ENCODE measurements around the gene CCDC127. TPM values are rescaled to one million over a fixed set of nuclear protein-coding genes. Genes with fewer than 3 reads are reported as not detected.

Gene CCDC127
- total and polyA plus RNA-seq, 2 of the 4 experiments (the other 2 are of a cell fraction) = 3.2 to 3.9 TPM

DNA sequence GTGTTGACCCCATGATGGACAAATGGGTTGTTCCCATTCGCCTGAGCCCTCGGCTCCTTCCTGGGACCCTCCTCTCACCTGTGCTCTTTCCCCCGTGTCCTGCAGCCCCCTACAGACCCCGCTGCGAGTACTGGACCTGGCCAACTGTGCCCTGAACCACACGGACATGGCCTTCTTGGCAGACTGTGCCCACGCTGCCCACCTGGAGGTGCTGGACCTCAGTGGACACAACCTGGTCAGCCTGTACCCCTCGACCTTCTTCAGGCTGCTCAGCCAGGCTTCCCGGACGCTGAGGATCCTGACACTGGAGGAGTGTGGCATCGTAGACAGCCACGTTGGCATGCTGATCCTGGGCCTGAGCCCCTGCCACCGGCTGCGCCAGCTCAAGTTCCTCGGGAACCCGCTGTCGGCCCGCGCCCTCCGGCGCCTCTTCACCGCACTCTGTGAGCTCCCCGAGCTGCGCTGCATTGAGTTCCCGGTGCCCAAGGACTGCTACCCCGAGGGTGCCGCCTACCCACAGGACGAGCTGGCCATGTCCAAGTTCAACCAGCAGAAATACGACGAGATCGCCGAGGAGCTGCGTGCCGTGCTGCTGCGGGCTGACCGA, 23.2 kb downstream of the CCDC127 start:
- no peak overlapping the region for H3K56ac ChIP-seq (ENCODE audit: extremely low read depth, insufficient read depth, low read length)
- H3K27me3 ChIP-seq (ENCODE audit: control insufficient read depth, insufficient read depth, low read length) = peaks cover 12% of the 10 kb centered on the region; the same call in 1 of the 2 replicates
- no peak overlapping the region for H2AFZ ChIP-seq (replicated peaks; ENCODE audit: low read length, poor library complexity)
- no peak overlapping the region for H4K91ac ChIP-seq (ENCODE audit: insufficient read depth, low read depth, low read length)
- no peak overlapping the region for H3K23ac ChIP-seq (ENCODE audit: low read depth, low read length)
- no peaks in the 10 kb centered on the region; the same call in 1 of the 2 replicates for H4K20me1 ChIP-seq (ENCODE audit: insufficient read depth, low read length)
- H2BK5ac ChIP-seq (ENCODE audit: low read depth, low read length, poor library complexity, severe bottlenecking) = no peak overlapping the region
- peak overlapping the region; percentile 28; the same call in 1 of the 2 replicates for H2AK5ac ChIP-seq (ENCODE audit: low read depth, low read length)
- no peak overlapping the region for H3K4ac ChIP-seq (ENCODE audit: low read depth, low read length)
- H2BK20ac ChIP-seq (ENCODE audit: low read depth, low read length) = no peak overlapping the region
- in situ Hi-C loops (cut with MboI; ENCODE audit: low sequenced_read_pairs) (no loop called here), intact Hi-C loops (cut with micrococcal nuclease) (no loop called here), dilution Hi-C loops (cut with HindIII; ENCODE audit: low sequenced_read_pairs, unreplicated experiment) (no loop called here)
- DNase-seq (no peak), ATAC-seq (ENCODE audit: low read depth) (no peak)
- H3K9ac ChIP-seq (ENCODE audit: low read depth, low read length) = no peak overlapping the region
- TF ChIP-seq RCOR1 (IDR thresholded peaks at IDR 0.05; ENCODE audit: insufficient replicate concordance, low read length) = no peak
- no peak for TF ChIP-seq USF2 (IDR thresholded peaks at IDR 0.05; ENCODE audit: low read depth, low read length)
- no peak for TF ChIP-seq MAFK (IDR thresholded peaks at IDR 0.05; ENCODE audit: low read depth, low read length)
- TF ChIP-seq MAZ (IDR thresholded peaks at IDR 0.05; ENCODE audit: borderline replicate concordance, low read depth, low read length) = no peak
- no peak for TF ChIP-seq MXI1 (IDR thresholded peaks at IDR 0.05; ENCODE audit: borderline replicate concordance, low read depth, low read length)
- TF ChIP-seq, protein P1, sequence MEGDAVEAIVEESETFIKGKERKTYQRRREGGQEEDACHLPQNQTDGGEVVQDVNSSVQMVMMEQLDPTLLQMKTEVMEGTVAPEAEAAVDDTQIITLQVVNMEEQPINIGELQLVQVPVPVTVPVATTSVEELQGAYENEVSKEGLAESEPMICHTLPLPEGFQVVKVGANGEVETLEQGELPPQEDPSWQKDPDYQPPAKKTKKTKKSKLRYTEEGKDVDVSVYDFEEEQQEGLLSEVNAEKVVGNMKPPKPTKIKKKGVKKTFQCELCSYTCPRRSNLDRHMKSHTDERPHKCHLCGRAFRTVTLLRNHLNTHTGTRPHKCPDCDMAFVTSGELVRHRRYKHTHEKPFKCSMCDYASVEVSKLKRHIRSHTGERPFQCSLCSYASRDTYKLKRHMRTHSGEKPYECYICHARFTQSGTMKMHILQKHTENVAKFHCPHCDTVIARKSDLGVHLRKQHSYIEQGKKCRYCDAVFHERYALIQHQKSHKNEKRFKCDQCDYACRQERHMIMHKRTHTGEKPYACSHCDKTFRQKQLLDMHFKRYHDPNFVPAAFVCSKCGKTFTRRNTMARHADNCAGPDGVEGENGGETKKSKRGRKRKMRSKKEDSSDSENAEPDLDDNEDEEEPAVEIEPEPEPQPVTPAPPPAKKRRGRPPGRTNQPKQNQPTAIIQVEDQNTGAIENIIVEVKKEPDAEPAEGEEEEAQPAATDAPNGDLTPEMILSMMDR (conservative IDR thresholded peaks at IDR 0.05; ENCODE audit: low read depth, low read length) = no peak
- TF ChIP-seq POLR2A (IDR thresholded peaks at IDR 0.05; ENCODE audit: low read depth, low read length) = no peak
- TF ChIP-seq CHD1 (IDR thresholded peaks at IDR 0.05; ENCODE audit: low read depth, low read length) = no peak
- no peak for TF ChIP-seq FOS (IDR thresholded peaks at IDR 0.05; ENCODE audit: low read depth, low read length)
- no peak for TF ChIP-seq RAD21 (IDR thresholded peaks at IDR 0.05; ENCODE audit: low read length)
- no peak for TF ChIP-seq BHLHE40 (IDR thresholded peaks at IDR 0.05; ENCODE audit: low read depth, low read length)
- no peak for TF ChIP-seq NFE2L2 (IDR thresholded peaks at IDR 0.05; ENCODE audit: low read depth, low read length)
- TF ChIP-seq SMC3 (IDR thresholded peaks at IDR 0.05; ENCODE audit: low read depth, low read length) = no peak
- TF ChIP-seq ELK1 (IDR thresholded peaks at IDR 0.05; ENCODE audit: borderline replicate concordance, low read depth, low read length) = no peak
- no peak for TF ChIP-seq CEBPB (IDR thresholded peaks at IDR 0.05; ENCODE audit: low read depth, low read length)
- TF ChIP-seq RFX5 (IDR thresholded peaks at IDR 0.05; ENCODE audit: low read depth, low read length) = no peak
- ChIA-PET POLR2A (ENCODE audit: unreplicated experiment) (no interaction called here), CTCF (no interaction called here)
- no TSS peak for BruUV-seq (replicated peaks)
- H3K4me3 ChIP-seq (ENCODE audit: insufficient read depth, low read depth, low read length) = no peak overlapping the region
- no peaks in the 10 kb centered on the region for H3K4me1 ChIP-seq (ENCODE audit: control insufficient read depth, insufficient read depth, low read length)
- no peak overlapping the region for H2BK15ac ChIP-seq (ENCODE audit: low read depth, low read length)
- no peaks in the 10 kb centered on the region for H3K9me3 ChIP-seq (ENCODE audit: control insufficient read depth, insufficient read depth, low read length)
- no peak overlapping the region for H2AK9ac ChIP-seq (replicated peaks; ENCODE audit: low read depth, low read length, poor library complexity)
- no peaks in the 10 kb centered on the region for H3K79me1 ChIP-seq (ENCODE audit: low read depth in 1 of 2, low read length in 2 of 2)
- H4K8ac ChIP-seq (ENCODE audit: low read depth in 2 of 2, low read length in 2 of 2) = no peak overlapping the region
- H3K9me1 ChIP-seq (ENCODE audit: insufficient read depth, low read length) = peaks cover 2% of the 10 kb centered on the region; the same call in 1 of the 2 replicates
- no peak overlapping the region for H4K5ac ChIP-seq (ENCODE audit: low read depth, low read length)
- H2BK120ac ChIP-seq (ENCODE audit: low read depth, low read length) = no peak overlapping the region
- H3K36me3 ChIP-seq (ENCODE audit: control insufficient read depth, insufficient read depth, low read length) = peaks cover 4% of the 10 kb centered on the region
- H3K27ac ChIP-seq (ENCODE audit: insufficient read depth, low read length) = no peak overlapping the region
- 92% methylated on average over 30 of the region's 36 CpGs; no CpG with 5 or more reads in 1 of the 2 experiments for WGBS, 2 experiments (ENCODE audit: extremely low coverage in 2 of 2, insufficient read length in 1 of 2)
- no peak overlapping the region; the same call in 1 of the 2 replicates for H3K14ac ChIP-seq (replicated peaks; ENCODE audit: low read depth, low read length)
- no peak overlapping the region for H3K4me2 ChIP-seq (ENCODE audit: low read depth, low read length)
- H3K18ac ChIP-seq (ENCODE audit: low read depth, low read length) = no peak overlapping the region
